GM19025 (cell line): ENCODE results near the gene DHX15.

Source experiments
- ATAC-seq: cut with Tn5 transposase; IDR thresholded peaks from one replicate; pipeline ENCODE4 v1.9.1; 2021; ENCODE audit warnings: mild to moderate bottlenecking, low read depth, moderate library complexity; ENCODE audit not compliant: unreplicated experiment

The DHX15 gene

DNA sequence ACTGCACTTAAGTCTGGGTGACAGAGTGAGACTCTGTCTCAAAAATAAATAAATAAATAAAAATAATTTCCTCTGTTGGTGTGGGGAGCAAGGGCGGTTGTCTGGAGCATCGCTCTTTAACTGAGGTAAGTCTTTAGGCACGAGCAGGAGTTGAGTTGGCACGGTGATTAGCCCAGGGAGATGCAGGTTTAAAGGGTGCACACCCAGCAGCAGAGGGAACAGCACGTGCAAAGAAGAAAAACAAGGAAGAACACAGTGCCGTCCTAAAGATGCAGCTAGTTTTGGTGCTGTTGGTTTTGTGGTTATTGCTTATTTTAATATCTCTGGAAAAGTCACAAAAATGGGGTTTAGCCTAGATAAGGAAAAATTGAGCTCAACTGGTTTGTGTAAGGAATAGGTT is 87.8 kb downstream of the DHX15 start:
- ATAC-seq: no peak

DNA sequence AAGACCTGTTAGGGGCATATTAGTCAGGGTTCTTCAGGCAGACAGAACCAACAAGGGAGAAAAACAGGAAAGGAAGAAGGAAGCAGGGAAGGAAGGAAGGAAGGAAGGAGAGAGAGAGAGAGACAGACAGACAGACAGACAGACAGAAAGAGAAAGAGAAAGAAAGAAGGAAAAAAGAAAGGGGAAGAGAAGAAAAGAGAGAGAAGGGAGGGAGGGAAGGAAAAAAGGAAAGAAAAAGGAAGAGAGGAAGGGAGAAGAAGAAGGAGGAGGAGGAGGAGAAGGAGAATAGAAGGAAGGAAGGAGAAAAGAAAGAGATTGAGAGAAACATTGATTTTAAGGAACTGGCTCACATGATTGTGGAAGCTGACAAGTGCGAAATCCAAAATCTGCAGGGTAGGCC is 89.0 kb downstream of the DHX15 start:
- ATAC-seq: no peak

DNA sequence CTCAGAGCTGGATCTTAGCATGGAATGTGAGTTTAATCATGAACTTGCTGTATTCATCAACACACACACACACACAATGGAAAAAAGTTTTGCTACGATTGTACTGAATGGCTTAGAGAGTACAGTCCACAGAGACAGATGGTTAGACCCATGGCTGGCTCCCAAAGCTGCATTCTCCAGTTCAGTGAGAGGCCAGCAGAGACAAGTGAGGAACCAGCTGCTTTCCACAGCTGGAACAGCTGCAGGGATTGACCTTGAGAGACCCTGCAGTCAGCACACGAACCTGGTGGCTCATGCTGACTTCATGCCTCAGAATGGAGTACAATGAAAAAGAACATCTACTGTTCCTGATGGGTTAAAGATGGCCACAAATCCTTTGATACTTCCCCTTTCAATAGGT is 94.5 kb downstream of the DHX15 start:
- ATAC-seq: no peak

DNA sequence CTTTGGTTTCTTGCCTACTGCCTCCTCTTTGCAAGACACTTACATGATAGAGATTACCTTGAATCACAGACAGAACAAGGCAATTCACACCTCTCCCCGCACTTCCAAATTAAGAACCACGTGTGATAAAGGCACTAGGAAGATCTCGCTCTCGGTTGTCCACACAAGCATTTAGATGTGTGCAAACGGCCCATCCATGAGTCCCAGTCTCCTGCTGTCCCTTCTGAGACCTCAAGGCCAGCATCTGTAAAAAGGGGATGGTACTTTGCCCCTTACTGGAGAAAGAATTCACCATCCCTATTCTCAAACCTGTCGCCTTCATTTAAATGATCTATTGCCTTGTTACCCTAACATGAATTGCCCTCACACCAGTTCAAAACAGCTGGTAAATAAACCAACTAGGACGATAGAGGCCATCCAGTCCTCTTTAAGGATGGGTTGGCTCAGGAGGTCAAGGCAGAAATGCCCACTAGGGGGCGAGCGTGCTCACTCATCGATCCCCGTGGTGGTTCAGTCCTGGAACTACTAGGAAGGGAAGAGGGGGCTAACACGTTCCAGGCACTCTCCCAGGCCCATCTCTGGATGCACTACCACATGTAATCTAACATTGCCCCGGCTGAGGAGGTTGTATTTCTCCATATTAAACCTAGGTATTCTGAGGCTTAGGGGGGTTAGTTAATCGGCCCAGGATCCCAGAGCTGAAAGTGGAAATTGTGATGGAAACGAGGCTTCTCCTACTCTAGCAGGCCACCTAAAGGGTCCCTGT is 95.8 kb downstream of the DHX15 start:
- no peak for ATAC-seq

DNA sequence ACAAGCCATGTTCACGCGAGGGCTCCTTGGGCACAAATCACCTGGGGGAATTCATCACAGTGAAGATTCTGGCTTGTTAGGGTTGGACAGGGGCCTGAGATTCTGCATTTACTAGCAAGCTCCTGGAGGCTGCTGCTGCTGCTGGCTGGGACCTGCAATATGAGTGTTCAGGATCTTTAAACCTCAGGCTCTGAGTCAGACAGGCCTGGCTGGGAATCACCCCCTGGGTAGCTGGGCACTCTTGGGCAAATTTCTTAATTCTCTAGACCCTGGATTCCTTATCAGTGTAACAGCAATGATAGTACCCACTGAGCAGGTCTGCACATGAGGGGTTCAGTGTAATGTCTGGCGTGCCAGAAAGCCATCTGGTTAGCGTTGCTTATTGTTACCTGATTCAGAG is 101.5 kb downstream of the DHX15 start:
- ATAC-seq: no peak

DNA sequence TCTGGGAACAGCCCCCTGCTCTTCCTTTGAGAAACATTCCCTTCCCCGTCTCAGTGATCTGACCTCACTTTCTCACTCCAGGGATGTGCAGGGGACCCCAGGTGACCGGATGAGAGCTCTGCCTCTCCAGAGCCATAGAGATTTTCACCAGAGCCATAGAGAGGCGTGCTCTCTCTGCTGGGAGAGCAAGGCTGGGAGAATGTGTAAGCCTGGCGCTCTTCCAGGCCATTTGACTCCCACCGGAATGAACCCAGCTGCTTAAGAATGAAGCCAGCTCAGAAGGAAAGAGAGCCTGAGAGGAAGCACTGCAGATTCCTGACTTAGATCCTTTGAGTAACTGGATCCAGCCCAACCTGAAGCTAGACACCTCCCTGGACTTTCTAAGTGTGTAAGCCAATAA is 106.4 kb downstream of the DHX15 start:
- ATAC-seq: no peak
